Measurements from ENCODE around the gene PIGC.

PIGC gene

DNA sequence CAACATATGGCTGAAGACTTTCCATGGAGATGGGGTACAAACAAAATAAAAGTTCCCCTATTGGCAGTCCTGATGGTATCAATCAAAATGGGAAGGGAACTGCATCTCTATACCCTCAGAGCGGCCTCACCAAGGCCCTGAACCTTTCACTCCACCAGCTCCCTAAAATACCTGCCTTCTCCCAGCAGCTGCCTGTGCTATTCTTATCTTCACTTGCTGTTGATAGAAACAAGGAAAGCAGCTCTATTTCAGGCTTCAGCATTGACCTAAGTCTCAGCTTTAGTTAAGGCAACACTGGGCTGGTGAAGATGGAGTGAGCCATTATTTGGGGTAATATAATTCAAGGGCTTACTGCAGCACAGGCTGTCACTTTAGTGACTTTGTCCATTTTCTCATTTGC, 21.7 kb upstream of the PIGC start:
- Histone ChIP-seq H4K8ac (ENCODE audit: low read depth, low read length) (no peak overlapping the region), H2BK12ac (ENCODE audit: low read length) (no peak overlapping the region), H2AK5ac (ENCODE audit: low read length) (no peak overlapping the region), H2AFZ (ENCODE audit: insufficient read depth, low read length, poor library complexity) (no peak overlapping the region), H3K27ac (ENCODE audit: low read depth, low read length) (no peak overlapping the region), H3K14ac (ENCODE audit: low read length) (no peak overlapping the region), H3K4me2 (ENCODE audit: low read length) (no peak overlapping the region), H4K91ac (ENCODE audit: low read depth, low read length) (no peak overlapping the region), H3K4me1 (ENCODE audit: control insufficient read depth in 1 of 2, insufficient read depth in 2 of 2, low read length in 2 of 2) (peaks cover 7 to 16% of the 10 kb centered on the region in 2 experiments), H3K4ac (ENCODE audit: low read depth, low read length) (no peak overlapping the region), H3K18ac (ENCODE audit: low read length) (no peak overlapping the region), H3K9me3 (ENCODE audit: insufficient read depth, low read depth, low read length) (no peaks in the 10 kb centered on the region), H4K12ac (ENCODE audit: low read depth, low read length) (no peak overlapping the region), H3K4me3 (ENCODE audit: low read depth, low read length) (no peak overlapping the region), H3K36me3 (ENCODE audit: control insufficient read depth in 1 of 2, insufficient read depth in 2 of 2, low read length in 2 of 2) (no peaks in the 10 kb centered on the region), H3K23ac (ENCODE audit: low read length) (no peak overlapping the region), H3K79me1 (ENCODE audit: low read length) (peaks cover 12% of the 10 kb centered on the region), H3K27me3 (ENCODE audit: insufficient read depth, low read length) (no peaks in the 10 kb centered on the region), H3K79me2 (ENCODE audit: control insufficient read depth, insufficient read depth, low read length, poor library complexity) (no peaks in the 10 kb centered on the region), H2BK120ac (ENCODE audit: insufficient read depth, low read length, poor library complexity) (no peak overlapping the region), H2BK5ac (ENCODE audit: low read depth, low read length, poor library complexity) (no peak overlapping the region), H3K9ac (ENCODE audit: low read length) (no peak overlapping the region)
- no peak for DNase-seq
- WGBS (ENCODE audit: extremely low coverage, insufficient coverage, insufficient read length), result no CpG with 5 or more reads among the region's 1 CpG

- H4K12ac ChIP-seq (ENCODE audit: low read depth, low read length), result no peak overlapping the region
- H3K79me1 ChIP-seq (ENCODE audit: low read length), result peaks cover 2% of the 10 kb centered on the region
- no peak overlapping the region for H3K18ac ChIP-seq (ENCODE audit: low read length)
- H3K9me3 ChIP-seq (ENCODE audit: insufficient read depth, low read depth, low read length), result no peaks in the 10 kb centered on the region
- no peak overlapping the region for H3K4me2 ChIP-seq (ENCODE audit: low read length)
- H3K4me1 ChIP-seq (ENCODE audit: control insufficient read depth in 1 of 2, insufficient read depth in 2 of 2, low read length in 2 of 2), result peaks cover 0 to 2% of the 10 kb centered on the region in 2 experiments
- no peak overlapping the region for H4K91ac ChIP-seq (ENCODE audit: low read depth, low read length)
- DNase-seq, result no peak
- H2AK5ac ChIP-seq (ENCODE audit: low read length), result no peak overlapping the region
- no peak overlapping the region for H2BK12ac ChIP-seq (ENCODE audit: low read length)
- H2BK5ac ChIP-seq (ENCODE audit: low read depth, low read length, poor library complexity), result peak overlapping the region; percentile 54
- no peak overlapping the region for H3K9ac ChIP-seq (ENCODE audit: low read length)
- H3K14ac ChIP-seq (ENCODE audit: low read length), result no peak overlapping the region
- no peak overlapping the region for H3K4me3 ChIP-seq (ENCODE audit: low read depth, low read length)
- no peak overlapping the region for H2AFZ ChIP-seq (ENCODE audit: insufficient read depth, low read length, poor library complexity)
- no CpG with 5 or more reads among the region's 1 CpG for WGBS (ENCODE audit: extremely low coverage, insufficient coverage, insufficient read length)
- no peak overlapping the region for H4K8ac ChIP-seq (ENCODE audit: low read depth, low read length)
- H3K23ac ChIP-seq (ENCODE audit: low read length), result no peak overlapping the region
- H3K27me3 ChIP-seq (ENCODE audit: insufficient read depth, low read length), result no peaks in the 10 kb centered on the region
- peaks cover 0 to 3% of the 10 kb centered on the region in 2 experiments for H3K36me3 ChIP-seq (ENCODE audit: control insufficient read depth in 1 of 2, insufficient read depth in 2 of 2, low read length in 2 of 2)
- H3K27ac ChIP-seq (ENCODE audit: low read depth, low read length), result peak overlapping the region; percentile 77
- H3K79me2 ChIP-seq (ENCODE audit: control insufficient read depth, insufficient read depth, low read length, poor library complexity), result no peaks in the 10 kb centered on the region
- H3K4ac ChIP-seq (ENCODE audit: low read depth, low read length), result no peak overlapping the region
- H2BK120ac ChIP-seq (ENCODE audit: insufficient read depth, low read length, poor library complexity), result peak overlapping the region; percentile 71
Measured at GRCh38 chr1:172460887-172461315, 17.0 kb upstream of the PIGC start.

DNA sequence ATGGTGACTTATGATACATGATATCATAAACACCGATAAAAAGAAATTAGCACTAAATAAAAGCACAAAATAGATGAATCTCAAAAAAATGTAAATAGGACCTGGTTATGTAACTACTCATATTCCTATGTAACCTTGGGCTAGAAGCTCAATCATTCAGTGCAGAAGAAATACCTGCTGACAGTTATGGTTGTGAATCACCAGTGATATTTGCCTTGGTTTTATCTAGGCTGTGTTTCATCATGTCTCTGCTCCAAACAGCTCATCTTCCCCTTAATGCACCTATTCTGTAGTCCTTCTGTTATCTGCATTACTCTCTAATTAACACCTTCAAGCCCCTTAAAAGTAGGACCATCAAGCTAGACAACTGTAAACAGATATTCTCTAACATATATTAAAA, 16.3 kb upstream of the PIGC start:
- H3K23ac ChIP-seq (ENCODE audit: low read length), result no peak overlapping the region
- no peaks in the 10 kb centered on the region for H3K79me2 ChIP-seq (ENCODE audit: control insufficient read depth, insufficient read depth, low read length, poor library complexity)
- H3K9ac ChIP-seq (ENCODE audit: low read length), result no peak overlapping the region

DNA sequence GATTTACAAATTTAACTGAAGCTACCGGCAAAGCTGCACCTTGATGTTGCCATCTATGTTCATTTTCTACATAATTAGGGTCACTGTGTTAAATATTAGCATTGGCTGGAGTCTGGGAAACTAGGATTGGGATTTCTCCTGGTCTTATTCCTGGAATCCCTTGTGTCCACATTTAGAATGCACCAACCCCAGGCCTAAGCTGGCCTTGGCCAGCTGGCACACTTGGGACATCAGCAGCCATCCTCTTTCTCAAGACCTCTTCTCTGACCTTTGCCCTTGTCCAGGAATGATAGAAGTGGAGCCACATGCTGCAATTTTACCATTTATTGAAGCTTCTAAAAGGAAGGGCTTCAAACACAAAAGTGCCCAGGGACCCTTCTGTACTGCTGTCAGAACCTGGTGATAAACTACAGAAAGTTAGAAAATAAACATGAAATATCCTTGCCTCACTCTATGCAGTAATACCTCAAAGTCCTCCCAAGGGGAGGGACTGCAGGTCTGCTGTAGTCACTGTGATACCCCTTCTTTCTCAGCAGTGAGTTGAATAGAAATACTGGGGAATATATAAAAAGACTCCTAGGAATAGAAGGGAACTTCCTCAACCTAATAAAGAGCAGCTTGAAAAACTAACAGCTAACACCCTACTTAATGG, 13.7 kb upstream of the PIGC start:
- no peak overlapping the region for H4K8ac ChIP-seq (ENCODE audit: low read depth, low read length)
- no peak overlapping the region for H3K4me3 ChIP-seq (ENCODE audit: low read depth, low read length)
- H4K12ac ChIP-seq (ENCODE audit: low read depth, low read length), result no peak overlapping the region
- WGBS (ENCODE audit: extremely low coverage, insufficient coverage, insufficient read length), result no CpG with 5 or more reads among the region's 1 CpG
- H3K27ac ChIP-seq (ENCODE audit: low read depth, low read length), result no peak overlapping the region
- no peak overlapping the region for H3K18ac ChIP-seq (ENCODE audit: low read length)
- H3K79me2 ChIP-seq (ENCODE audit: control insufficient read depth, insufficient read depth, low read length, poor library complexity), result no peaks in the 10 kb centered on the region
- no peaks in the 10 kb centered on the region for H3K27me3 ChIP-seq (ENCODE audit: insufficient read depth, low read length)
- no peak overlapping the region for H3K9ac ChIP-seq (ENCODE audit: low read length)
- H3K14ac ChIP-seq (ENCODE audit: low read length), result no peak overlapping the region
- H2BK12ac ChIP-seq (ENCODE audit: low read length), result peak overlapping the region; percentile 77
- H3K4me2 ChIP-seq (ENCODE audit: low read length), result no peak overlapping the region
- H3K9me3 ChIP-seq (ENCODE audit: insufficient read depth, low read depth, low read length), result no peaks in the 10 kb centered on the region
- no peak overlapping the region for H2BK5ac ChIP-seq (ENCODE audit: low read depth, low read length, poor library complexity)
- H3K36me3 ChIP-seq (ENCODE audit: control insufficient read depth in 1 of 2, insufficient read depth in 2 of 2, low read length in 2 of 2), result peaks cover 0 to 3% of the 10 kb centered on the region in 2 experiments
- peaks cover 3 to 9% of the 10 kb centered on the region in 2 experiments for H3K4me1 ChIP-seq (ENCODE audit: control insufficient read depth in 1 of 2, insufficient read depth in 2 of 2, low read length in 2 of 2)
- no peak overlapping the region for H3K23ac ChIP-seq (ENCODE audit: low read length)
- no peak for DNase-seq
- peak overlapping the region; percentile 51 for H4K91ac ChIP-seq (ENCODE audit: low read depth, low read length)
- no peak overlapping the region for H2BK120ac ChIP-seq (ENCODE audit: insufficient read depth, low read length, poor library complexity)
- H2AK5ac ChIP-seq (ENCODE audit: low read length), result no peak overlapping the region
- H3K79me1 ChIP-seq (ENCODE audit: low read length), result peaks cover 13% of the 10 kb centered on the region
- no peak overlapping the region for H2AFZ ChIP-seq (ENCODE audit: insufficient read depth, low read length, poor library complexity)
- H3K4ac ChIP-seq (ENCODE audit: low read depth, low read length), result no peak overlapping the region

More for the DNA sequence above, 16.3 kb upstream of the PIGC start:
- Histone ChIP-seq H4K91ac (ENCODE audit: low read depth, low read length) (no peak overlapping the region), H3K18ac (ENCODE audit: low read length) (no peak overlapping the region), H4K12ac (ENCODE audit: low read depth, low read length) (no peak overlapping the region), H2AFZ (ENCODE audit: insufficient read depth, low read length, poor library complexity) (no peak overlapping the region), H4K8ac (ENCODE audit: low read depth, low read length) (no peak overlapping the region), H2AK5ac (ENCODE audit: low read length) (no peak overlapping the region), H3K4ac (ENCODE audit: low read depth, low read length) (no peak overlapping the region), H3K4me2 (ENCODE audit: low read length) (no peak overlapping the region), H2BK5ac (ENCODE audit: low read depth, low read length, poor library complexity) (no peak overlapping the region), H3K36me3 (ENCODE audit: control insufficient read depth in 1 of 2, insufficient read depth in 2 of 2, low read length in 2 of 2) (peaks cover 0 to 3% of the 10 kb centered on the region in 2 experiments), H3K27me3 (ENCODE audit: insufficient read depth, low read length) (no peaks in the 10 kb centered on the region), H3K9me3 (ENCODE audit: insufficient read depth, low read depth, low read length) (no peaks in the 10 kb centered on the region), H3K4me1 (ENCODE audit: control insufficient read depth in 1 of 2, insufficient read depth in 2 of 2, low read length in 2 of 2) (peaks cover 0 to 2% of the 10 kb centered on the region in 2 experiments), H3K79me1 (ENCODE audit: low read length) (peaks cover 2% of the 10 kb centered on the region), H3K14ac (ENCODE audit: low read length) (no peak overlapping the region), H3K4me3 (ENCODE audit: low read depth, low read length) (no peak overlapping the region), H2BK120ac (ENCODE audit: insufficient read depth, low read length, poor library complexity) (no peak overlapping the region), H2BK12ac (ENCODE audit: low read length) (no peak overlapping the region), H3K27ac (ENCODE audit: low read depth, low read length) (no peak overlapping the region)
- DNase-seq, result peak in 1 of 2 donors; percentile 74
- WGBS (ENCODE audit: extremely low coverage, insufficient coverage, insufficient read length), result no CpG with 5 or more reads among the region's 1 CpG
